ENCODE results near the gene SCYL2.

- TF ChIP-seq POLR2A (IDR thresholded peaks at IDR 0.05; ENCODE audit: low read length) (no peak), GATA1 (IDR thresholded peaks at IDR 0.05; ENCODE audit: low read depth, low read length) (no peak)
Measured at GRCh38 chr12:100302081-100302480, 35.1 kb downstream of the SCYL2 start.
